IPS-11a (cell line): Measurements from ENCODE around the gene SPEM2.
A peak's percentile ranks its signal among the peaks of the same experiment; 100 is the strongest.

Experiments
- H3K4me3 ChIP-seq: one replicate; pipeline ENCODE4 v1.5.1; 2013; ENCODE audit warnings: low read depth, low read length, control low read depth

The SPEM2 gene

GRCh38 chr17:7419819-7420610 is 5.4 kb upstream of the SPEM2 start, which contains the start of gene SPEM1:
Gene SPEM1, plus strand, starts transcription at chr17:7420324. Its CDS starts 61 bp downstream, at chr17:7420385.
- no peak within 1 kb of the TSS for H3K4me3 ChIP-seq

GRCh38 chr17:7421186-7421585 is 4.2 kb upstream of the SPEM2 start:
- H3K4me3 ChIP-seq, result no peak overlapping the region

GRCh38 chr17:7423679-7424078 is 1.7 kb upstream of the SPEM2 start:
- H3K4me3 ChIP-seq, result no peak overlapping the region

GRCh38 chr17:7425756-7426155 is 340 bp downstream of the SPEM2 start:
- no peak overlapping the region for H3K4me3 ChIP-seq

GRCh38 chr17:7426203-7426863 is 917 bp downstream of the SPEM2 start:
- H3K4me3 ChIP-seq, result no peak overlapping the region

- H3K4me3 ChIP-seq, result no peak overlapping the region
These were observed 1.6 kb downstream of the SPEM2 start for GRCh38 chr17:7426896-7427489.

- no peak overlapping the region for H3K4me3 ChIP-seq
These were observed 2.1 kb downstream of the SPEM2 start for GRCh38 chr17:7427549-7427948.

GRCh38 chr17:7428557-7428956 is 3.1 kb downstream of the SPEM2 start, which contains the start of gene SPEM3:
Gene SPEM3, plus strand, starts transcription at chr17:7428857. Its CDS starts 46 bp downstream, at chr17:7428903.
- no peak within 1 kb of the TSS for H3K4me3 ChIP-seq

- no peak overlapping the region for H3K4me3 ChIP-seq
These were observed 4.3 kb downstream of the SPEM2 start for GRCh38 chr17:7429722-7430121.

- H3K4me3 ChIP-seq, result no peak overlapping the region
These were observed 5.8 kb downstream of the SPEM2 start for GRCh38 chr17:7431231-7431630.

GRCh38 chr17:7432296-7432695 is 6.9 kb downstream of the SPEM2 start:
- no peak overlapping the region for H3K4me3 ChIP-seq

- peak overlapping the region; percentile 36 for H3K4me3 ChIP-seq
These were observed 10.5 kb downstream of the SPEM2 start for GRCh38 chr17:7435676-7436555.

GRCh38 chr17:7436556-7437368 is 11.3 kb downstream of the SPEM2 start:
- H3K4me3 ChIP-seq, result peak overlapping the region; percentile 36

GRCh38 chr17:7437369-7437863 is 12.0 kb downstream of the SPEM2 start:
- H3K4me3 ChIP-seq, result peak overlapping the region; percentile 33

- peak overlapping the region; percentile 39 for H3K4me3 ChIP-seq
These were observed 12.7 kb downstream of the SPEM2 start for GRCh38 chr17:7437950-7438614.

- H3K4me3 ChIP-seq, result peak overlapping the region; percentile 69
These were observed 13.4 kb downstream of the SPEM2 start for GRCh38 chr17:7438656-7439460.

GRCh38 chr17:7439462-7440112 is 14.2 kb downstream of the SPEM2 start, which contains the start of gene FGF11:
Gene FGF11, plus strand, starts transcription at chr17:7439512. Its CDS starts 109 bp downstream, at chr17:7439621.
- H3K4me3 ChIP-seq, result peak within 1 kb of the TSS; percentile 69
